ENCODE results near the gene VAMP3. TPM values are rescaled to one million over a fixed set of nuclear protein-coding genes. Genes with fewer than 3 reads are reported as not detected.
A peak's percentile ranks its signal among the peaks of the same experiment; 100 is the strongest.

Gene VAMP3
- total RNA-seq, 4 donors from 2014 or later: 82.8 to 731 (median 95.2) TPM

DNA sequence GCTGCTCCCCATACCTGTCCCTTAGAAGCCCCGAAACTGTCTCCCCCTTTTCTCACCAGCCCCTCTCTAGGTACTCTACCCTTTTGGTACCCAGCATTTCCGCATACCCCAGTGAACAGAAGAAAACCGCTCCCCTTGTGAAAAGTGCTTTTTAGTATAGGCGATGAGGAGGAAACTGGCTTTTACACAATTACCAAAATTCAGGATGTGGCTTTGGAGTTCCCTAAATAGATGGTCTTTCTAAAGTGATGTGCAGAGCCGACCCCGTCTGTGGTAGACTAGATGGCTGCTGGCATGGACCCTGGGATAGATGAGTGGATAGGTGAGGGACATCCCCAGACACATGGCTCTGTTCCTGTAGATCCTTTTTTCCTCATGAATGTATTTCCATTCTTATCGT is 10.4 kb downstream of the VAMP3 start:
- Histone ChIP-seq H3K9me3 (no peaks in the 10 kb centered on the region), H3K27ac (no peak overlapping the region), H3K36me3 (peaks cover 14 to 21% of the 10 kb centered on the region in 2 donors), H3K4me1 (peaks cover 13 to 15% of the 10 kb centered on the region in 2 donors), H3K27me3 (no peaks in the 10 kb centered on the region), H3K4me3 (replicated peaks in 1 of 3) (no peak overlapping the region)
- DNase-seq: no peak
- no peak for TF ChIP-seq POLR2A (IDR thresholded peaks at IDR 0.05)
- TF ChIP-seq, protein P1, sequence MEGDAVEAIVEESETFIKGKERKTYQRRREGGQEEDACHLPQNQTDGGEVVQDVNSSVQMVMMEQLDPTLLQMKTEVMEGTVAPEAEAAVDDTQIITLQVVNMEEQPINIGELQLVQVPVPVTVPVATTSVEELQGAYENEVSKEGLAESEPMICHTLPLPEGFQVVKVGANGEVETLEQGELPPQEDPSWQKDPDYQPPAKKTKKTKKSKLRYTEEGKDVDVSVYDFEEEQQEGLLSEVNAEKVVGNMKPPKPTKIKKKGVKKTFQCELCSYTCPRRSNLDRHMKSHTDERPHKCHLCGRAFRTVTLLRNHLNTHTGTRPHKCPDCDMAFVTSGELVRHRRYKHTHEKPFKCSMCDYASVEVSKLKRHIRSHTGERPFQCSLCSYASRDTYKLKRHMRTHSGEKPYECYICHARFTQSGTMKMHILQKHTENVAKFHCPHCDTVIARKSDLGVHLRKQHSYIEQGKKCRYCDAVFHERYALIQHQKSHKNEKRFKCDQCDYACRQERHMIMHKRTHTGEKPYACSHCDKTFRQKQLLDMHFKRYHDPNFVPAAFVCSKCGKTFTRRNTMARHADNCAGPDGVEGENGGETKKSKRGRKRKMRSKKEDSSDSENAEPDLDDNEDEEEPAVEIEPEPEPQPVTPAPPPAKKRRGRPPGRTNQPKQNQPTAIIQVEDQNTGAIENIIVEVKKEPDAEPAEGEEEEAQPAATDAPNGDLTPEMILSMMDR (IDR thresholded peaks at IDR 0.05): no peak
- WGBS, 2 donors: 78% methylated on average over 7 of the region's 7 CpGs
- intact Hi-C loops (cut with DNase I): no loop called here

DNA sequence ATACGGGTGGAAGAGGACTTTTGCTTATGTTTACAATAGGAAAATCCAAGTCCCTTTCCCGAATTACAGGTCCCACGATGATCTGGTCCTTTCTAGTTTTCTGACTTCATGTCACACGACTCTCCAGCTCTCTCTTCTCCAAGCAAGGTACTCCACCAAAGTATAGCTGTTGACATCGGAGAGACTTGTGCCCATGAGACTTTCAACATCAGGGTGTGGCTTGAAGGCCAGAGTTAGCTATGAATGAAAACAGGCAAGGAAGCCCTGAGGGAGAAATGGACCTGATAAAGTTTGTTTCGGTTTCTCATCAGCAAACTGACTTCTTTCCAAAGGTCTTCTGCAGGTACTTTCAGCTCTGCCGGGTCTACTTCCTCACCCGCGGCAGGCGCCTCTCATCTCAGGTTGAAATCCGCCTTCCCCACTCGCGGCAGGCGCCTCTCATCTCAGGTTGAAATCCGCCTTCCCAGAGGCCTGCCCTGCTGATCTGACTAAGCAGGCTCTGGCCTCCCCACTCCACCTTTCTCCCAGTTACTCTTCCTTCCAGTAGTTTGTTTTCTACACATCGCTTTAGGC is 10.9 kb downstream of the VAMP3 start:
- no peak overlapping the region for H3K27ac ChIP-seq
- WGBS, 2 donors: 85 to 89% methylated on average over 16 of the region's 16 CpGs
- no peaks in the 10 kb centered on the region for H3K27me3 ChIP-seq
- no peak overlapping the region for H3K4me3 ChIP-seq (replicated peaks in 1 of 3)
- DNase-seq: no peak
- TF ChIP-seq, protein P1 (IDR thresholded peaks at IDR 0.05): no peak
- TF ChIP-seq POLR2A (IDR thresholded peaks at IDR 0.05): no peak
- intact Hi-C loops (cut with DNase I): no loop called here
- no peaks in the 10 kb centered on the region for H3K9me3 ChIP-seq
- H3K4me1 ChIP-seq: peaks cover 15% of the 10 kb centered on the region in 2 donors
- H3K36me3 ChIP-seq: peaks cover 14 to 21% of the 10 kb centered on the region in 2 donors

GRCh38 chr1:7783178-7783711 is 12.1 kb downstream of the VAMP3 start:
- H3K27me3 ChIP-seq: no peaks in the 10 kb centered on the region
- DNase-seq: peak; percentile 81 to 82
- no peaks in the 10 kb centered on the region for H3K9me3 ChIP-seq
- H3K27ac ChIP-seq: peak overlapping the region; percentile 77 to 91 (median 85)
- 6% methylated on average over 20 to 23 of the region's 34 CpGs for WGBS, 2 donors
- intact Hi-C loops (cut with DNase I): no loop called here
- TF ChIP-seq, protein P1 (IDR thresholded peaks at IDR 0.05): no peak
- no peak for TF ChIP-seq POLR2A (IDR thresholded peaks at IDR 0.05)
- H3K4me3 ChIP-seq (replicated peaks in 1 of 3): peak overlapping the region in 1 of 3 donors; percentile 43
- H3K36me3 ChIP-seq: peaks cover 5 to 11% of the 10 kb centered on the region in 2 donors
- peaks cover 15% of the 10 kb centered on the region in 2 donors for H3K4me1 ChIP-seq

DNA sequence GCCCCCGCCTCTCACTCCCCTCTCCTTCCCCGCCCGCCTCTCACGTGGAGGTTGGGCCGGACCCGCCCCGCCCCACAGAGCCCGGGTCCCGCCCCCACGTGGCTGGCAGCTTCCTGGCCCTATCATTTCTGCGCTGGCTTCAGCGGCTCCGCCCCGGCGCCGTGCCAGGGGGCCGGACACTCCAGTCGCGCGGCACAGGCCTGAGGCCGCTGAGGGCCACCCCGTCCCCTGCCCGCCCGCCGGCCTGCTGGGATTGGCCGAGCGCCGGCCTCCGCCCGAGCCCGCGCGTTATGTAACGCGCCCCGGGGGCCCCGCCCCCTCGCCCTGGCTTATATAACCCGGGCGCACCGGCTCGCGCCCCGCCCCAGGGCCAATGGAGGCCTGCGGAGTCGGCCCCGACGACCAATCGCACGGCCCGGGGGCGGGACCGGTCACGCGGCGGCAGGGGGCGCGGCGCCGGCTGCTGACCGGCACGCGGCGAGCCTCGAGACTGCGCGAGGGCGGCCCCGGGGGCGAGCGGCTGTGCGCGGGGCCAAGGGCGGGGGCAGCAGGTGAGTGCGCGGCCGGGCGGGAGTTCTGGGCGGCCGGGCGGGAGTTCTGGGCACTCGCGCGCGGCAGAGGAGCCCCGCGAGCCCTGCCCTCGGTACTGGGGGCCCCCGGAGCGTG is 12.9 kb downstream of the VAMP3 start, which contains the start of gene PER3:
TSS of gene PER3 (plus strand) at position 466 of the 666 bp plus-strand sequence. CDS start 587 bp downstream, outside the sequence.
- intact Hi-C loops (cut with DNase I): no loop called here
- Histone ChIP-seq H3K9me3 (no peaks in the 10 kb centered on the region), H3K4me3 (replicated peaks in 1 of 3) (peak within 1 kb of the TSS; percentile 15 to 82 (median 63)), H3K27ac (peak within 1 kb of the TSS; percentile 90 to 93 (median 91)), H3K36me3 (peaks cover 0 to 10% of the 10 kb centered on the region in 2 donors), H3K27me3 (no peaks in the 10 kb centered on the region), H3K4me1 (peaks cover 15 to 18% of the 10 kb centered on the region in 2 donors)
- WGBS, 2 donors: no CpG with 5 or more reads among the region's 90 CpGs
- TF ChIP-seq, protein P1 (IDR thresholded peaks at IDR 0.05): no peak
- TF ChIP-seq POLR2A (IDR thresholded peaks at IDR 0.05): peak in 1 of 2 donors; percentile 70
- DNase-seq: peak; percentile 98 to 99

Data from thyroid gland (tissue), 4 donors.